HG02970 (cell line): Measurements from ENCODE around the gene PIK3C3.
"Not testable (repeated sequence)": the region's sequence is repeated elsewhere in the genome, so short reads cannot be mapped to it uniquely, and the experiment has no call there.

Experiments
- ATAC-seq: cut with Tn5 transposase; IDR thresholded peaks from one replicate; pipeline ENCODE4 v1.9.1; 2021; ENCODE audit warnings: mild to moderate bottlenecking, moderate library complexity, moderate number of reproducible peaks; ENCODE audit not compliant: unreplicated experiment, low FRiP score

The PIK3C3 gene

DNA sequence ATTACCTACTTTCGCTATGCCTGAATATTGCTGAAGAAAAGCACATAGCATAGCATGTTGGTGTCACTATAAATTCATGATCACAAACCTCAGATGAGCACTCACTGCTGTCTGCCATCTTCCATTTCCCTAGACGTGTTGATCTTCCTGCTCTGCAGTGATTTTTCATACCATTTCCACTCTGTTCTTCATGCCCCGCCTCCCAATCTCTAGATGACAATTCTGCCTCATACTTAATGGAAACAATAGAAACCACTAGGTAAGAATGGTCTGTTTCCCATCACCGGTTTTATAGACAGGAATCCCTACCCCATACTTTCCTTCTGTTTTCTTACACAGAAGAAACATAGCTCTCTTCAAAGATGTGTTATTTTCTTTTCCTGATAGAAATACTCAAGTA is 63.8 kb downstream of the PIK3C3 start:
- ATAC-seq = no peak

DNA sequence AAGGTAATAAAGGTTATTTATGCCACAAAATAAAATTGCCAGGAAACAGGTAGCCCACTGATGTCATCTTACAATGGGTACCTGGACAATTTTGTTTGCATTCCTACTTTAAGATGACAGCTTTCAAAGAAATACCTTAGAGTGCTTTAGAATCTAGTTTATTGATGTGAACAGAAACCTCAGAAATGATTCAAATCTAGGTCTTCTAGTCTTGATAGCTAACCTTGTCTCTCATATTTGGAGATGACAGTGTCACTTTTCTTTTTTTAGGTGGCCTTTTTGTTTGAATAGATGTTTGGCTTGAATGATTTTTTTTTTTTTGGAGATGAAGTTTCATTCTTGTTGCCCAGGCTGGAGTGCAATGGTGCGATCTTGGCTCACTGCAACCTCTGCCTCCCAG is 69.1 kb downstream of the PIK3C3 start:
- no peak for ATAC-seq

DNA sequence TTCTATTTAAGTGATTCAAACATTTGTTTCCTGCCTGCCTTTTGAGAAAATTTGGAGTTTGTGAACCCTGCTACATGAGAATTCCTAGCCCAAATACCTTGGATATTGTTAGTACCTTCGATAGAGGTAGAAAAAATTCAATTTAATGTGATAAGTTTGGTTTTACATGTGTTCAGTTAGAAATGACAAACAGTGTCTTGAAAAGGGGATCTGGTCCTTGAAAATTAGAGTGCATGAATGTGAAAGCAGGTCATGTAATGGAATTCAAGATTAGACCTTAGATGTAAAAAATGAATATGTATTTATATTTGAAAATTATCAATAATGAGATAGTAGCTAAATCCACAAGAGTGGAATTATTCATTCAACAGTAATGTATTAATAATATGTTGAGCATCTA is 70.5 kb downstream of the PIK3C3 start:
- peak; percentile 23 for ATAC-seq

DNA sequence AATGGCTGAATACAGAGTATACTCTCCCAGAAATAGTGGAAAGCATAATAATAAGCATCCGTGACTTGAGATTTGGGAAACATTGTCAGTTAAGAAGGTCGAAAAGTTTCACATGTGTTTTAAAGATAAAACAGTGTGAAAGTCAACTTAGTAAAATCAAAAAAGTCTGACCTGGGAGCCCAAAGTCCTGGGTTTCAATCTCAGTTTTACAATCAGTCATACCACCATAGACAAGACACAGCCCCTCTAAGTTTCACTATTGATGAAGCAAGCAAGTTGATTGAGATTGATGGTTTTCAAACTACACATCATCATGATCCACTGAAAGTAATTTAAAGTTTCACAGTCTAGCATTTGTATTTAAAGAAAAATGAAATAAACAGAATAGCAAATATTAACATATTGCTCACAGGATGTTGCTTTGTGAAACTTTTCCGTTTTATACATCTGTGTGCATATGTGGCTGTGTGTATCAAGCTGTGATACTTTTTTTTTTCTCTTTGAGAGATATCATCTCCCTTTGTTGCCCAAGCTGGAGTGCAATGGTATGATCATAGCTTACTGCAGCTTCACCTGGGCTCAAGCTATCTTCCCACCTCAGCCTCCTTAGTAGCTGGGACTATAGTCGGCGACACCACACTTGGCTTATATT is 71.1 kb downstream of the PIK3C3 start:
- ATAC-seq = peak; percentile 94

DNA sequence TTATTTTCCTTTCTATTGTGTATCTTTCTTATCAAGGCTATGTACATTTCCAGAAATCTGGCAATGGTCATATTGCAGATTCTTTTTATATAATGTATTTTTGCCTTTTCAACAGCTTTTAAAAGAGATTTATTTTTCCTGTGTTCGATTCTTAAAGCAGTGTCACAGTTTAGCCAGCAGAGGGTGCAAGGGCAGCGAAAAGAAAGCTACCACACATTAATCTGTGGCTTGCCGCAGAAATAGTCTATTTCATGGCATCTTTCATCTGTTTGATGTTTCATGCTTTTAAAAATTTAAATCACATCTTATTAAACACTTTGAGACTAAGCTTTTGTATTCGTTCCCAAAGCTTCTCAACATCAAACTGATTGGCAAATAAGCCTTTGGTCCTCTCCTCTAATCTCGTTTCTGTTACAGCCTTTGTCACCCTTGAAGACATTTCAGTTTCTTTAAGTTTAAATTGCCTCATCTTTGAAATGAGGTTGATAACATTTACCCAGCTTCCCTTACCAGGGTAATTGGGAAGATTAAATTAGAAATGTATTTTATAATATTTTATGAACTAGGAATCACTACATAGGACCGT is 73.3 kb downstream of the PIK3C3 start:
- ATAC-seq = no peak

DNA sequence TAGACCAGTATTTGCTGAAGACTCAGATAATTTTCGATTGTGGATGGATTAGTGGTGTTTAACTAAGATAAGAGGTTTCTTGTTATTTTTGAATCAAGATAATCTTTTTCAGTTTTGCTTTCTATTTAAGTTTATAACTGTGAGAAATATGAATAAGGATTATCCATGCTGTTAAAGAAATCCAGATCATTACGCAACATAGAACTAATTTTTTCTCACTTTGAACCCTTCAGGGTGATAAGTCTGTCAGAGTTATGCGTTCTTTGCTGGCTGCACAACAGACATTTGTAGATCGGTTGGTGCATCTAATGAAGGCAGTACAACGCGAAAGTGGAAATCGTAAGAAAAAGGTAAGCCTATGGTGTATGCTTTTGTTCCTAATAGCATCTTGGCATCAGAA is 74.1 kb downstream of the PIK3C3 start:
- ATAC-seq = no peak

DNA sequence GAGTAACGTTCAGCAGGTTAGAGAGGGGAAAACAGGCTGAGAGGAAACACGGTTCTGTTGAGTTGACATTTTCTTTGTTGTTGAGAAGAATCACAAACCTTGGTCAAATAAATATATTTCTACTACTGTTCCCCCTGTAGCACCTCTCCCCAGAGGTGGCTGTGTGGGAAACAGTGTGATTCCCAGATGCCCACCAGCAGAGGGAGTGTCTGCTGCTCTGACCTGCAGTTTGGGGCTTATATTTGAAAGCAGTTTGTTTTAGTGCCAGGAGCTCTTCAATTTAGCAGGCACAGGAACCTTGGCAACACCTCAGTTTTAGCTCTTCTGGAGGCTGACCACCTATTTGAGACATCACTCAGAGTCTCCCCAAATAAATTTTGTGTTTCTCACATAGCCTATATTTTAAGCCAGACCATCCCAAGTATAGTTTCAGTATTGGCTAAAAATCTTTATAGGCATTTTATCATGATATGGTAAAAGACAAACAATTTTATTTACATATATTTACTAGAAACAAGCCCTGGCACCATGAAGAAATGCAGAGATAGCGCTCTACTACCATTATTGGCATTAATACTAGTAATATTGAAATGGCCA is 75.7 kb downstream of the PIK3C3 start:
- no peak for ATAC-seq

DNA sequence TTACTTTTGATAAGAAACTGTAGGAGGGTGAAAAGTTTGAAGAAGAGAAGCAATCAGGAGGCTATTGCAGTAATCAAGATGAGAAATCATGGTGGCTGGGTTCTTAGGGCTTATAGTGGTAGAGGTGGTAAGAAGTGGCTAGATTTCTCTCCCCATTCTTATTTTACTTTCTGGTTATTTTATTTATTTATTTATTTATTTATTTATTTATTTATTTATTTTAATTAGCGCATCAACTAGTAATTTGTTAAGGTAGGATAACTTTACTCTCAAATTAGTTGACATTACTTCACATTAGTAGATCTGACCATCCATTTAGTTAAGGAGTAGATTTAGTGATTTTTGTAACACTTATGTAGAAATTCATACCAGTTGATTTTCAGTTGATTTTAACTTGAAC is 77.4 kb downstream of the PIK3C3 start:
- no peak for ATAC-seq

DNA sequence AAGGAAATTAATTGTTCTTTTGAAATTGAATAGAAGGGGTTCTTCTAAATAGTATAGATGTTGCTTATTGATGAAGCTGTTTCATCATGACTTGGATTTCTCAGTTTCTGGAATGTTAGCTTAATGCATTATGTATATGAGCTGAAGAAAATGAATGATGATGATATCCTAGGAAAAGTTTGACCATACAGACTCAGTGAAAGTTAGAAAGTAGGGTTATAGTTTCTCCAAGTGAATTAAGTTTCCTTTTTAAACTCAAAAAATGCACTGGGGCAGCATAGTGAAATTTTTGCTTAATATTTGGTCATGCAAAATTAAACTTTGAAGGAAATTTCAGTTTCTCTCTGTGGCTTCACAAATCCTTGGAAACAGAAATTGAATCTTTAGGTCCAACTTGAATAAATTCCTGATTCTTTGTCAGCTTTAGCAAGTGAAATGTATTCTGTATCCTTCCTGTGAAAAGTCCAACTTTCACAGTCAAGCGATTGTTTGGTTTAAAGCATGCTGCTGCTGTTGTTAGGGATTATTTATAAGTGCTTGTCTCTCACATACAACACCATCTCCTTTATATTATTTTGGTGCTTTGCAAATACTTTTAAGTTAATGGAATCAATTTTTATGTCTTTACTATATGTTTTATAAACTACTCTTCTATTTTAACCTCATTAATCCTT is 78.2 kb downstream of the PIK3C3 start:
- ATAC-seq = no peak

DNA sequence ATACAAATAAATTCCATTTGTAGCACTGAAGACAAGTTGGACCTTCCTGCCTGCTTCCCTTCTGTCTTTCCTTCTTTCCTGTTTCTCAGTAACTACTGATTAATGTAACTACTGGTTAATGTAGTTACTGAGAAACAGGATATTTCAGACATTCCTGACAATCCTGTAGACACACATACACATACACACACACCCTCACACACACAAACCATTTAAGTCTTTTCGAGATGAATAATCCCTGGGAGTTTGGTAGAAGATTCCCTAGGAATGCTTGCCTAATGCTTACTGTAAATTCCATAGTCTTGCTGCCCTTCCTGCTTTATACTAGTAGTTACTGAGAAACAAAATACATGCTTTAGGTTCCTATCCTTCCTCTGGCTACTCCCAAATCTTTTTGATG is 83.9 kb downstream of the PIK3C3 start:
- ATAC-seq = no peak

DNA sequence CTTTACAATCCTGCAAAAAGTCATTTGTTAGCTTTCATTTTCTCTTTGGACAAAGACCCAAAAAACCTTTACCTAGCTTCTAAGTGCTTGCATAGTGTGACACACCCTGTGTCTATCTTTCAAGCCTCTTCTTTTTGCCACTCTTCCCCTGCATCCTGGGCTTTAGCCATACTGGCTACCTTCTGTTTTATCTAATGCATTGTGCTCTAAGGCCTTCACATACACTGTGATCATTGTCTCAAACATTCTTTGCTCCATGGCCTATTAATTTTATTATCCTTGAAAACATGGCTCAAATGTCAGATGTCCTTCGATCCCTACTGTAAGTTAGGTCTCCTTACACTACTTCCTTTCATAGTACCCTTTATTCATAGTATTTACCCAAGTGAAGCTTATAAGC is 84.4 kb downstream of the PIK3C3 start:
- no peak for ATAC-seq

DNA sequence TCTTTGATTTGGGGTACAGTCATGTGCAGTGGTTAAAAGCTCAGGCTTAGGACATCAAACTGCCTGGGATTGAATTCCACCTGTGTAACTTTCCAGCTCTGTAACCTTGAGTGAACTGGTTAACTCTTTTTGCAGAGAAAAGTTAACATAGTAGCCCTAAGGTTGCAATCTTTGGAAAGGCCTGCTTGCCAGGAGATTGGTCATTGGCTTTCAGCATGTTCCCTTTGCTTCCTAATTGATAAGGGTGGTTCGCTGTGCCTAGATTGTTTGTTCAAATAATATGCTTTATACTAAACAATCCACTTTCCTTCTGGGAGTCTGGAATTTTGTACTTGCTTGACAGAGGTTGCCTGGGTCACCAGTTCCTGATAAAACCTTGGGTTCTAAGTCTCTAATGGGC is 86.8 kb downstream of the PIK3C3 start:
- ATAC-seq = no peak

DNA sequence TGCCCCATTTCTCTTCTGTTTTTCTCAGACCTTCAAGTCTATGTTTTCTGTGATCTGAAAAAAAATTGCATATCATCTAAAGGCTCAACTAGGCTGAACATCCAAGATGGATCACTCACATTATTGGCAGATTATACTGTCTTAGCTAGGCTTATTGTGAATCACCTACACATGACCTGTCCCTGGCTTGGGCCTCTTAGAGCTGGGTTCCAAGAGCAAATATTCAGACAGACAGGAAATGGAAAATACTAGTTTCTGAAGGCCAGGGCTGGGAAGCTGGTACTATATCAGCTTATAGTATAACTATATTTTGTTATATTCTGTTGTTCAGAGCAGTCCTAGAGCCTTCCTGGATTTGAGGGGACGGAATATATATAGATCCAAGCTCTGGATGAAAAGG is 90.3 kb downstream of the PIK3C3 start:
- no peak for ATAC-seq

DNA sequence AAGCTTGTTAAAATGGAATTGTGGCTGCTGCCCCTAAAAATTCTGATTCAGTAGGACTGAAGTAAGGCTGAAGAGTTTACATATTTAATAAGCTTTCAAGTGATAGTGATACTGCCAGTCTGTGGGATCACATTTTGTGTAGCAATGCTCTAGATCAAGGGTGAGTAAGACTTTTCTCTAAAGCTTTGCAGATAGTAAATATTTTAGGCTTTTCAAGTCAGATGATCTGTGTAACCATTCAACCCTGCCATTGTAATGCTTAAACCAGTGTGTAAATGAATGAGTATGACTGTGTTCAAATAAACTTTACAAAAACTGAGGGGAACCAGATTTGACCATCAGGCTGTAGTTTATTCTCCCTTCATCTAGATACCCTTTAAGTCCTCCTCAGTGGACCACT is 92.7 kb downstream of the PIK3C3 start:
- no peak for ATAC-seq

DNA sequence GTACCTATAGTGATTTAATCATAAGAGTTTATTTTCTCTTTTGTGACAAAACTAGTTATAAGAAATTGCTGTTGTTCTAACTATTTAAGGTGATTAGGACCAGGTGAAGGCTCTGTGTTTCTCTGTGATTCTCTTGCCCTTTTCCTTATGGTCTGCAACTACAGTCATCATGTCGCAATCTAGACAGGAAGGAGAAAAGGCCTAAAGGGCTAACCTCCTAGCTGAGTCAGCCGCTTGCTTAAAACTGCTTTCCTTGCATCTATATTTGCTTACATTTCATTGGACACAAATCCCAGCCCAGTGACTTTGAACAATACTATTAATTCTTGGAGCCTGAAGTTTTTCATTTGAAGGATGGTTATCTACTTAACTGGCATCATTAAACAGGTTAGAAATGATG is 93.1 kb downstream of the PIK3C3 start:
- ATAC-seq = no peak

DNA sequence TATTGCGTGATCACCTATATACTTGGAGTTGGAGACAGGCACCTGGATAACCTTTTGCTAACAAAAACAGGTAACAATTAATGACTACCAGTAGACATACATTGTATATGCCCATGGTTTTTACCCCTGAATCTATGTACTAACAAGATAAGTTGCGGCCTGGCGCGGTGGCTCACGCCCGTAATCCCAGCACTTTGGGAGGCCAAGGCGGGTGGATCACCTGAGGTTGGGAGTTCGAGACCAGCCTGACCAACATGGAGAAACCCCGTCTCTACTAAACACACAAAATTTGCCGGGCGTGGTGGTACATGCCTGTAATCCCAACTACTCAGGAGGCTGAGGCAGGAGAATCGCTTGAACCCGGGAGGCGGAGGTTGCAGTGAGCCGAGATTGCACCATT is 94.5 kb downstream of the PIK3C3 start:
- ATAC-seq = not testable (repeated sequence)

DNA sequence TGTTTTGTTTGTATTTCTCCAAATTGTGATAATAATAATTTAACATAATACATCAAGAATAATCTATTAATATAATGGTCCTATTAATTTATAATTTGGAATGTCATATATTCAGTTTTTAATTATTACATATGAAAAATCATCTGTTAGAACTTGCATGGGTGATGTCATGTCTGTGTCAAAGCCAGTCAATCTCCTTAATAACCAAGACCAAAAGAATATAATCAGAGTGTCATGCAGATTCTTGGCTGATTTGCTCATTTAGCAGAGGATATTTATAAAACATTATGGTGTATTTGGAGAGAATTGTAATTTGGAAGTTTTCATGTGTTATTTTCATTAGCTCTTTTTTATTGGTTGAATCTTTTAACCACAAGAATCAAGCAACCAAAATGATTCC is 96.4 kb downstream of the PIK3C3 start:
- ATAC-seq = no peak

DNA sequence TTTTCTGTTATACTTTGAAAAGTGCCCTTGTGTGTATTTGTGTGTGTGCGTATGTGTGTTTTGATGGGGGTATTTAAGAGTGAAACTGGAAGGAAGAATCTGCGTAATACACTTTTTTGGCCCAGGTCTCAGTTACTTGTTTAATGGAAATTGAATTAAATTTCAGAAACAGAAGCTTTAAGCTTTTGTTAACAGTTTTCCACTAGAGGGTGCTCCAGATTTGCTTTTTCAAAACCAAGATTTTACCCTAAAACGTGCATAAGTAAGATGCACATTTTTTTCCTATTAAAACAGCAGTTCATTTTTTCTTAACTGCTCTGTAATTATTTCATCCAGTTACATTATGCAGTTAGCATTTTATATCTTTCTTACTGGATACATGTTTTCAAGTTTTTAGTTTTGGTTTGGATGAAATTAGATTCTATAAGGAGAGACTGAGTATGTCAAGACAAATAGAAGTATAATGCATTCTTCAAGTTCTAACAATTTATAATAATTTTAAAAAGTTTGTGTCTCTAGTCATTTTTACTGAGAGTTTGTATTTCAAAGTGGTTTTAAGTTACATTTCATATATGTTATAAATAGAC is 97.2 kb downstream of the PIK3C3 start:
- ATAC-seq = no peak

DNA sequence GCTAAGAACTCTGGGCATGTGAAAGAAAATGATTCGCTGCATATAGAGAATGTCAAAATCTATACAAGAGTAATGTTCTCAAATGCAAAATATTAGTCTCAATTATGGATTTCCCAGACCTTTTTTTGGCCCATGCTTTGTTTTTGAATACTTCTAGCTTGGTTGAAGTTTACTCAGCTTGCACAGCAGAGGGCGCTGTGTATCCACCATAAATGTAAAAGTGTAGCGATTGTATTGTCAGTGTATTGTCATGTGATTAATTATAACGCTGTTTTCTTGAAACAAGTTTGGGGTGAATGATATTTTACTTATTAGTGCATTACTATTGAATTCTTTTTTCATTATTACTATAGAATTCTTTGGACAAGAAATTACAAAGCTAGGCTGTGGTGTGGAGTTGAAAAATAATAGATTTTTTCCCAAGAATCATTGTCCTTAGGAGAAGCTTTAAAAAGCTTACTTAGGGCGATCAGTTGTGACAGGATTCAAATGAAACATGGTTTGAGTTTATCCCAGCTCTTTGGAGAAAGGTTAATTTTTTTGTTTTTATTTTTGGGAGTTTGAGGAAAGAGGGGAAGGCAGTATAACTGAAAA is 98.3 kb downstream of the PIK3C3 start:
- ATAC-seq = no peak

DNA sequence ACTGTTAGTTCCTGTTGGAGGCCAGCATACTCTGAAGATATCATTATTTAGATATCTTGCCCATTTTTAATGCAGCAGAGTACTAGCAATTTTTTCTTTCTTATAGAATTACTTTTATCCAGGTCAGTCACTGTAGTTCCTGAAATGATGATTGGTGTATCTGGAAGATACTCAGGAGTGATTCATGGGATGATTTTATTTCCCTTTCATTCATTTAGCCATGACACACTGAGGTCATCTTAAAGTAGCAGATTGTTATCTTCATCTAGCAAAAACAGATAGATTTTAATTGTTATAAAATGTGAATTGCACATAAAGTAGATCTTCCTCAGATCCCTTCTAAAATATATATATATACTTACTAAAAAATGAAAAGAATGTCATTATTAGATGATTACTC is 109.1 kb downstream of the PIK3C3 start:
- no peak for ATAC-seq

DNA sequence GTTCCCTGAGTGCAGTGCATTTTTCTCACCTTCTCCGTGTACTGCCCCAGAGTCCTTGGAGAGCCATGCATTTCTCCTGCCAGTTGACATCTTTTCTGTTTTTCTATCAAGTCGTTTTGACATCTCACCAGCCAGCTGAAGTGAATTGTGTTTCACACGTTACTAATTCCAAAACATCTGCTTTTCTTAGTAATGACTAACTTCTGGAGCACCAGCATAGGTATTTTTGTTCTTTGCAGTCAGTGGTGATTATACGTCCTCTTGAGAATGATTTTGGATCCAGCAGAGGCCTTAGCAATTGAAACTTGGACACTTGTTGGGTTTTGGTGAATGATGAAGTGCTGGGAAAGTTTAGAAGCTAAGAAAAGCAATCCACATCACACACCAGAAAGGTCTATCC is 112.5 kb downstream of the PIK3C3 start:
- ATAC-seq = no peak
